K562 (cell line): Measurements from ENCODE around the gene SLC35G2. TPM values are rescaled to one million over a fixed set of nuclear protein-coding genes. Genes with fewer than 3 reads are reported as not detected.
A peak's percentile ranks its signal among the peaks of the same experiment; 100 is the strongest.

Source experiments
- CUX1 ChIP-seq: fragments of 200-800 bp; sonication (Bioruptor generic); IDR thresholded peaks from 2 replicates; pipeline ENCODE4 v1.6.1; 2016; ENCODE audit warnings: missing genetic modification characterization, missing compliant biosample characterization
- ETV1 ChIP-seq: fragments of 450-650 bp; conservative IDR thresholded peaks from 2 replicates; pipeline ENCODE4 v1.6.1; 2016; ENCODE audit warnings: missing genetic modification characterization, control low read depth, low read depth, missing compliant biosample characterization
- FOXJ2 ChIP-seq: fragments of 200-800 bp; sonication (Bioruptor generic); IDR thresholded peaks from 2 replicates; pipeline ENCODE4 v1.6.1; 2016; ENCODE audit warnings: missing genetic modification characterization, missing compliant biosample characterization
- FOXP4 ChIP-seq: sonication (generic); formaldehyde crosslinking; IDR thresholded peaks from 2 replicates; pipeline ENCODE4 v1.8.0; 2022; ENCODE audit warnings: mild to moderate bottlenecking, missing genetic modification reagents, borderline replicate concordance
- KLF10 ChIP-seq: fragments of 250-450 bp; sonication (Bioruptor Pico); IDR thresholded peaks from 2 replicates; pipeline ENCODE4 v1.6.1; 2021; ENCODE audit warnings: matching md5 sums
- NEUROD1 ChIP-seq: fragments of 150-350 bp; IDR thresholded peaks from 2 replicates; pipeline ENCODE4 v1.6.1; 2014; ENCODE audit warnings: borderline replicate concordance, low read length, low read depth; ENCODE audit not compliant: partially characterized antibody
- NFRKB ChIP-seq: fragments of 450-650 bp; IDR thresholded peaks from 2 replicates; pipeline ENCODE4 v1.6.1; 2016; ENCODE audit warnings: low read depth
- NUFIP1 ChIP-seq: fragments of 450-650 bp; IDR thresholded peaks from 2 replicates; pipeline ENCODE4 v1.6.1; 2018; ENCODE audit not compliant: partially characterized antibody
- PHF21A ChIP-seq: fragments of 450-650 bp; IDR thresholded peaks from 2 replicates; pipeline ENCODE4 v1.6.1; 2017; ENCODE audit warnings: low read depth, borderline replicate concordance
- PRDM10 ChIP-seq: fragments of 450-650 bp; IDR thresholded peaks from 2 replicates; pipeline ENCODE4 v1.6.1; 2018; ENCODE audit not compliant: partially characterized antibody
- SMAD4 ChIP-seq: fragments of 250-450 bp; sonication (Bioruptor Pico); conservative IDR thresholded peaks from 2 replicates; pipeline ENCODE4 v1.8.0; 2021; ENCODE audit warnings: inconsistent platforms, mild to moderate bottlenecking, moderate library complexity
- SMARCB1 ChIP-seq: IDR thresholded peaks from 2 replicates; pipeline ENCODE4 v1.6.1; 2011; ENCODE audit warnings: improper control_type of control experiment, low read depth; ENCODE audit not compliant: insufficient read length
- ZC3H8 ChIP-seq: fragments of 450-650 bp; IDR thresholded peaks from 2 replicates; pipeline ENCODE4 v1.6.1; 2017
- ZNF124 ChIP-seq: sonication (generic); formaldehyde crosslinking; IDR thresholded peaks from 2 replicates; pipeline ENCODE4 v1.8.1; 2022; ENCODE audit warnings: missing genetic modification reagents
- ZNF512 ChIP-seq: IDR thresholded peaks from 2 replicates; pipeline ENCODE4 v1.6.1; 2016; ENCODE audit warnings: missing genetic modification characterization, missing compliant biosample characterization
- ZNF717 ChIP-seq: fragments of 250-450 bp; sonication (Bioruptor Pico); IDR thresholded peaks from 2 replicates; pipeline ENCODE4 v1.5.0; 2021
- ZNF785 ChIP-seq: fragments of 250-450 bp; sonication (Bioruptor Pico); IDR thresholded peaks from 2 replicates; pipeline ENCODE4 v1.4.0; 2020; ENCODE audit warnings: mild to moderate bottlenecking
- polyA plus RNA-seq, 8 experiments: library from polyadenylated mRNA; depleted of rRNA in 4 of 8; stranded (reverse) in 5 of 8; unstranded in 3 of 8; fragments of >200 nt; fragmentation: Nextera tagmentation in 2 of 8; fragmentation: Illumina TruSeq in 1 of 8; extraction: Ambion mirVana in 2 of 8; extraction: Trizol in 1 of 8; gene quantifications; 2 replicates each; pipeline versions ENCODE4 v1.2.1 to v1.2.3, GENCODE V29; 2011 to 2014; ENCODE audit warnings: inconsistent platforms in 1 of 8, missing spikeins in 1 of 8
- total RNA-seq, 7 experiments: library from RNA; depleted of rRNA in 6 of 7; stranded (reverse); fragments of >200 nt in 6 of 7; fragmentation: Illumina TruSeq in 2 of 7; extraction: Trizol in 2 of 7; gene quantifications; 2 replicates each; pipeline versions ENCODE4 v1.2.1 to v1.2.3, GENCODE V29; 2011 to 2021; ENCODE audit warnings: low replicate concordance in 1 of 7

The SLC35G2 gene
- total and polyA plus RNA-seq, 9 of the 15 experiments (the other 6 are each of a cell fraction or from before 2014, with no cell fraction given), result 2.6 to 5.9 (median 3.2) TPM

GRCh38 chr3:136899622-136900158, 80.8 kb downstream of the SLC35G2 start (continued):
- TF ChIP-seq FOXP4 (no peak), NEUROD1 (no peak), ZC3H8 (no peak), SMARCB1 (no peak), CUX1 (CRISPR knock-in tag) (no peak), NUFIP1 (no peak), ZNF124 (CRISPR knock-in tag) (no peak), PRDM10 (peak; percentile 38), ZNF717 (CRISPR knock-in tag) (no peak), NFRKB (no peak), ZNF512 (tag) (no peak), KLF10 (CRISPR knock-in tag) (no peak), FOXJ2 (no peak), ZNF785 (CRISPR knock-in tag) (no peak), PHF21A (no peak), ETV1 (tag) (no peak), SMAD4 (CRISPR knock-in tag) (peak; percentile 52; the same call in 1 of the 2 replicates)
